Common myeloid progenitor, CD34-positive (primary cell): ENCODE measurements around the gene UBE2K.

Source experiments
- CTCF ChIA-PET: fragments of 350-600 bp; sonication (Branson Sonifier 250); formaldehyde crosslinking; loops from one replicate; lab custom pipeline; 2021; ENCODE audit warnings: antibody characterized with exemption; lab: Charles Lee
- POLR2A ChIA-PET: fragments of 350-600 bp; sonication (Branson Sonifier 250); formaldehyde crosslinking; loops from one replicate; lab custom pipeline; 2021; ENCODE audit warnings: antibody characterized with exemption; lab: Charles Lee
- DNase-seq, 3 donors: peaks; one replicate each; pipeline versions ENCODE4 v3.0.0 to v3.0.0-alpha.2; 2013
- H3K27ac ChIP-seq, 2 experiments: 1 replicate in 1 of 2; 2 replicates in 1 of 2; pipeline ENCODE4 v1.7.0; 2013; ENCODE audit warnings: inconsistent platforms in 2 of 2, low read length in 2 of 2, mild to moderate bottlenecking in 2 of 2, low read depth in 1 of 2, moderate library complexity in 1 of 2; ENCODE audit not compliant: severe bottlenecking in 2 of 2, insufficient read depth in 1 of 2, poor library complexity in 1 of 2
- H3K27me3 ChIP-seq, 5 experiments: replicated peaks in 2 of 5; 1 replicate in 3 of 5; 2 replicates in 2 of 5; pipeline versions ENCODE4 v1.6.1 to v1.7.0; 2013; ENCODE audit warnings: low read length in 4 of 5, mild to moderate bottlenecking in 2 of 5, moderate library complexity in 2 of 5, inconsistent platforms in 1 of 5; ENCODE audit not compliant: insufficient read depth in 5 of 5, control insufficient read depth in 4 of 5
- H3K36me3 ChIP-seq, 4 experiments: 1 replicate in 2 of 4; 2 replicates in 2 of 4; pipeline versions ENCODE4 v1.6.1 to v1.7.0; 2013; ENCODE audit warnings: low read length in 3 of 4, control low read depth in 1 of 4, mild to moderate bottlenecking in 1 of 4; ENCODE audit not compliant: control insufficient read depth in 4 of 4, insufficient read depth in 4 of 4
- H3K4me1 ChIP-seq, 4 experiments: 1 replicate in 3 of 4; 2 replicates in 1 of 4; pipeline versions ENCODE4 v1.6.1 to v1.7.1; 2013; ENCODE audit warnings: low read length in 3 of 4, mild to moderate bottlenecking in 3 of 4, control low read depth in 1 of 4, inconsistent platforms in 1 of 4, moderate library complexity in 1 of 4; ENCODE audit not compliant: control insufficient read depth in 4 of 4, insufficient read depth in 4 of 4; ENCODE audit errors: control extremely low read depth in 1 of 4
- H3K4me3 ChIP-seq, 7 experiments: 1 replicate in 4 of 7; 2 replicates in 3 of 7; pipeline versions ENCODE4 v1.5.1 to v1.7.0; 2013; ENCODE audit warnings: mild to moderate bottlenecking in 7 of 7, low read length in 6 of 7, moderate library complexity in 6 of 7, inconsistent platforms in 2 of 7, low read depth in 2 of 7, control low read depth in 1 of 7; ENCODE audit not compliant: insufficient read depth in 4 of 7, control insufficient read depth in 1 of 7; ENCODE audit errors: extremely low read depth in 1 of 7
- H3K9me3 ChIP-seq, 5 experiments: 1 replicate in 4 of 5; 2 replicates in 1 of 5; pipeline versions ENCODE4 v1.6.1 to v1.7.1; 2013; ENCODE audit warnings: low read length in 4 of 5, mild to moderate bottlenecking in 2 of 5, inconsistent platforms in 1 of 5, low read depth in 1 of 5, moderate library complexity in 1 of 5; ENCODE audit not compliant: control insufficient read depth in 4 of 5, insufficient read depth in 2 of 5; ENCODE audit errors: control extremely low read depth in 1 of 5
- WGBS: methylation state at CpG from one replicate; pipeline ENCODE4 v1.1.5; 2013; ENCODE audit not compliant: insufficient coverage; 5-methylcytosine and 5-hydroxymethylcytosine counted together

The UBE2K gene

DNA sequence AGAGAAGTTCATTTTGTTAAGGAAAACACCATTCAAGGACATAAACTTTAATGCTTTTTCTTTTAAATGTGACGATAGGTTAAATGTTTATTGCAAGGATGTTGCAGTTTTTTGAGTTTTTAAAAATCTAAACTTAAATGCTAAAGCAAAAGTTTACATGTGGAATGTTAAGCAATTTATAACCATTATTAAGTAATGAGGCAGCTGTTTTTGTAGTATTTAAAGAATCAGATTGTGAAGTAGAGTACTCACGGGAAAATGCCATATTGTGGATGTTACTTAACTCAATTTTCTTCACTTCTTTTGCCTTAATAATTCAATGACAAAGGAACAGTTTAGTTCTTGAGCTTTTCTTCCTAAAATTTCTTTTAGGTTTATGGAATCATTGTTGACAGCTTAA, 43.5 kb downstream of the UBE2K start:
- Histone ChIP-seq H3K4me3 (no peak overlapping the region), H3K27me3 (no peaks in the 10 kb centered on the region), H3K4me1 (no peaks in the 10 kb centered on the region), H3K27ac (no peak overlapping the region), H3K36me3 (peaks cover 3 to 16% (median 8%) of the 10 kb centered on the region in 4 experiments), H3K9me3 (no peaks in the 10 kb centered on the region)
- DNase-seq = no peak
- CTCF ChIA-PET = no interaction called here
- POLR2A ChIA-PET = interaction anchor here (0.7 kb wide), 1 partner anchor 92 kb away, joined by 3 read pairs; no protein-coding TSS in a partner anchor
- WGBS = no CpG with 5 or more reads among the region's 2 CpGs

DNA sequence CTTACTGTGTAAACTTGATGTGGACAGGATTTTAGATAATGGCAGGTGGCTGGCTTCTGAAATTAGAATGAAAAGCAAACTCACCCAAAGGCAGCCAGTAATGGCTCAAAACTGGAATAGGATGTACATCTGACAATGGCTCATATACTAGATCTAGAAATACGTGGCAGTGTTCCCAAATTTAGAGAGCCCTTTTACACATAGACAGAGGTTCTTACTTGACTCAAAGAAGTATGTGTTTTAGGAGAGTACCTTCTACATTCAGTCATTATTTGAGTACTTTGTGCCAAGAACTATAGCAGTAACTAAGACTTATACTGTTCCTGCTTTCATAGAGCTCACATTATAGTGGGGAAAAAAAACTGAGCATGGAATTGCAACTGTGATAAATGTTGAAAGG, 48.0 kb downstream of the UBE2K start:
- Histone ChIP-seq H3K4me1 (no peaks in the 10 kb centered on the region), H3K4me3 (no peak overlapping the region), H3K36me3 (peaks cover 7 to 26% (median 11%) of the 10 kb centered on the region in 4 experiments), H3K9me3 (no peaks in the 10 kb centered on the region), H3K27me3 (no peaks in the 10 kb centered on the region), H3K27ac (no peak overlapping the region)
- no CpG with 5 or more reads among the region's 1 CpG for WGBS
- ChIA-PET CTCF (interaction anchor here (1.4 kb wide), 1 partner anchor 50 kb away, joined by 3 read pairs; no protein-coding TSS in a partner anchor), POLR2A (no interaction called here)
- no peak for DNase-seq

DNA sequence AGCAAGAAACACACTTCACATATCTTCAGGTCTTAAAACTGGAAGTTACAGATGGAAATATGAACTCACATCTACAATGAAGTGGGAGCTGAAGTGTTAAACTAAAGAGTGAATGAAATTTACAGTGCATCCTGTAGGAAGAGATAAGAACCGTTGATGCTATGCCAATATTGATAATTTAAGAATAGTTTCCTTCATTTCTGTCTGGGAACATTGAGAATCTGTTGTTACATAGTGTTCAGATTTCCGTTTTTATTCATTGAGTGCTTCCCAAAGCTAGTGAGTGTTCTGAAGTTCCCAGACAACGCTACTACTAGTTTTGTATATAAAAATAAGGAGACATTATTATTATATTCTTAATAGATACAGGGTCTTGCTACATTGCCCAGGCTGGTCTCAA, 52.3 kb downstream of the UBE2K start:
- ChIA-PET CTCF (no interaction called here), POLR2A (interaction anchor here (0.6 kb wide), 1 partner anchor 241 kb away, joined by 3 read pairs; no protein-coding TSS in a partner anchor)
- Histone ChIP-seq H3K27ac (no peak overlapping the region), H3K9me3 (no peaks in the 10 kb centered on the region), H3K4me1 (no peaks in the 10 kb centered on the region), H3K36me3 (peaks cover 8 to 36% (median 19%) of the 10 kb centered on the region in 4 experiments), H3K4me3 (no peak overlapping the region), H3K27me3 (no peaks in the 10 kb centered on the region)
- no peak for DNase-seq
- WGBS = 20% methylated on average over 1 of the region's 3 CpGs

DNA sequence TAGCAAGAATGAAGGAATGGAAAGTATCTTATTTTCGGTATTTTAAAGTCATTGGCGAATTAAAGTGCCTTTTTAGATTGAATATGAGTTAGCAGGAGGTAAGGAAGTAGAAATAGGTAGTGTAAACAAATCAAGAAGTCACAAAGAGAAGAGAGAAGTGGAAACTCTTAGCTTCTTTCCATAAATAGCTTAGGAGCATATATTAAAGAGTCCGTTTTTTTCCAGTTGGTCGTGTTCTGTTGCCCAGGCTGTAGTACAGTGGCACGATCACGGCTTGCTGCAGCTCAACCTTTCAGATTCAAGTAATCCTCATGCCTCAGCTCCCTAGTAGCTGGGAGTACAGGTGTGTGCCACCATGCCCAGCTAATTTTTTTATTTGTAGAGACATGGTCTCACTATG, 56.4 kb downstream of the UBE2K start:
- POLR2A ChIA-PET = no interaction called here
- no peaks in the 10 kb centered on the region for H3K9me3 ChIP-seq
- WGBS = 76% methylated on average over 6 of the region's 6 CpGs
- H3K27me3 ChIP-seq = no peaks in the 10 kb centered on the region
- no peak overlapping the region for H3K27ac ChIP-seq
- no peak overlapping the region for H3K4me3 ChIP-seq
- CTCF ChIA-PET = no interaction called here
- DNase-seq = no peak
- peaks cover 7 to 42% (median 25%) of the 10 kb centered on the region in 4 experiments for H3K36me3 ChIP-seq
- no peaks in the 10 kb centered on the region for H3K4me1 ChIP-seq

DNA sequence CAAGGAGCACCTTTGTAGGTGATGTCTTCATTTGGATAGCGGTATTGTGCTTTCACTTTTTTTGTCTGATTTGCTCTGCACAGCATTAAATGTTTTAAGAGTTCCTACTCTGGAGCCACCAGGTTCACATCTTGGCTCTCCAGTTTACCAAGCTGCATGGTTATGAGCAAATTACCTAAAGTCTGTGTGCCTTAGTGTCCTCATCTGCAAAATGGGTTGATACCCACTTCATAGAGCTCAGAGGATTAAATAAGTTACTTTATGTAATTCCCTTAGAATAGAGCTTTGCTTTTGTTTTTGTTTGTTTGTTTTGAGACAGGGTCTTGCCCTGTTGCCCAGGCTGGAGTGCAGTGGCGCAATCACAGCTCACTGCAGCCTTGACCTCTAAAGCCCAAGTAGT, 58.2 kb downstream of the UBE2K start:
- H3K9me3 ChIP-seq = no peaks in the 10 kb centered on the region
- H3K36me3 ChIP-seq = peaks cover 15 to 46% (median 30%) of the 10 kb centered on the region in 4 experiments
- ChIA-PET CTCF (interaction anchor here (1.1 to 1.6 kb wide), 3 partner anchors 8 to 287 kb away, joined by 3 to 5 read pairs (median 4); no protein-coding TSS in a partner anchor), POLR2A (interaction anchor here (1.2 kb wide), 1 partner anchor 58 kb away, joined by 4 read pairs; the partner anchor contains the start of gene UBE2K)
- no peak overlapping the region for H3K27ac ChIP-seq
- no peaks in the 10 kb centered on the region for H3K4me1 ChIP-seq
- DNase-seq = no peak
- no peak overlapping the region for H3K4me3 ChIP-seq
- no peaks in the 10 kb centered on the region for H3K27me3 ChIP-seq
- 100% methylated on average over 2 of the region's 2 CpGs for WGBS

DNA sequence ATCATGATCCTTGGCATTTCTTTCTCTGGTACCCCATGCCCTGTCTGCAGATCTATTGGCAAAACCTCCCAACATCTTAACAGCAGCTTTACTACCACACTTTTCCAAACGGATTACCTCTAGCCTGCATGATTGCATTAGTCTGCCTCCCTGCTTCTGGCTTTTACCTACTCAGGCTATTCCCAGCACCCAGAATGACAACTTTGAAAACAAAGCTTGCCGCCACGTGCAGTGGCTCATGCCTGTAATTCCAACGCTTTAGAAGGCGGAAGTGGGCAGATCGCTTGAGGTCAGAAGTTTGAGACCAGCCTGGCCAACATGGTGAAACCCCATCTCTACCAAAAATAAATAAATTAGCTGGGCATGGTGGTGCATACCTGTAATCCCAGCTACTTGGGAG, 60.2 kb downstream of the UBE2K start:
- ChIA-PET POLR2A (no interaction called here), CTCF (interaction anchor here (0.8 to 1.9 kb wide), 3 partner anchors 16 to 24 kb away, joined by 3 to 5 read pairs (median 4); no protein-coding TSS in a partner anchor)
- no peak overlapping the region for H3K27ac ChIP-seq
- H3K36me3 ChIP-seq = peaks cover 18 to 50% (median 30%) of the 10 kb centered on the region in 4 experiments
- H3K9me3 ChIP-seq = no peaks in the 10 kb centered on the region
- no peaks in the 10 kb centered on the region for H3K27me3 ChIP-seq
- WGBS = 97% methylated on average over 6 of the region's 6 CpGs
- H3K4me1 ChIP-seq = no peaks in the 10 kb centered on the region
- no peak overlapping the region for H3K4me3 ChIP-seq
- no peak for DNase-seq

DNA sequence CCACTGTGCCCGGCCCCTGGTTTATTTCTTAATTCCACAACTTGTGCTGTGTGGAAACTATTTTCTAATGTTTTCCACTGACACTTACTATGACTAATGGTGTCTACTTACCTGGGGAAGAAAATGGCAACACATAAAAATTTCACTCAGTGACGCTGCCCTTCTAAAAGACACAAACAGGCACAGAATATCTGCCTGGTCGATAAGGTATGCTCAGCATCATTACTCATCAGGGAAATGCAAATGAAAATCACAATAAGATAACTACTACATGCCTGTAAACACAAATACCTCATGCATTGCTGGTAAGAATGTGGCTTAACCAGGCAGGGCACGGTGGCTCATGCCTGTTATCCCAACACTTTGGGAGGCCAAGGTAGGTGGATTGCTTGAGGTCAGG, 61.6 kb downstream of the UBE2K start:
- no peak for DNase-seq
- Histone ChIP-seq H3K4me3 (no peak overlapping the region), H3K9me3 (no peaks in the 10 kb centered on the region), H3K36me3 (peaks cover 18 to 48% (median 34%) of the 10 kb centered on the region in 4 experiments), H3K27me3 (no peaks in the 10 kb centered on the region), H3K4me1 (no peaks in the 10 kb centered on the region), H3K27ac (no peak overlapping the region)
- CTCF ChIA-PET = no interaction called here
- POLR2A ChIA-PET = no interaction called here
- WGBS = 91% methylated on average over 4 of the region's 4 CpGs
